Panc1 (cell line): Measurements from ENCODE around the gene PDZD4. TPM values are rescaled to one million over a fixed set of nuclear protein-coding genes. Genes with fewer than 3 reads are reported as not detected.

Experiments
- ATAC-seq: fragments of 200-7000 bp; cut with Tn5 transposase; 2 replicates; pipeline ENCODE4 v1.9.1; 2020; ENCODE audit warnings: mild to moderate bottlenecking, moderate library complexity
- BruUV-seq: library from RNA; stranded (reverse); fragments of 400-500 nt; replicated peaks from 2 replicates; lab custom pipeline; 2021; lab: Mats Ljungman, UMichigan
- CTCF ChIA-PET: fragments of 300-600 bp; sonication (Branson Sonifier 250); formaldehyde crosslinking; loops from one replicate; lab custom pipeline; 2022; ENCODE audit warnings: antibody characterized with exemption; lab: Charles Lee
- POLR2A ChIA-PET: fragments of 300-600 bp; sonication (Branson Sonifier 250); formaldehyde crosslinking; loops from one replicate; lab custom pipeline; 2022; ENCODE audit warnings: antibody characterized with exemption; lab: Charles Lee
- DNase-seq: peaks from one replicate; pipeline ENCODE4 v3.0.0-alpha.2; 2010; ENCODE audit warnings: low read depth, low spot score
- H3K27ac ChIP-seq: 2 replicates; pipeline ENCODE4 v1.5.1; 2011; ENCODE audit warnings: mild to moderate bottlenecking, low read length, inconsistent platforms
- H3K27me3 ChIP-seq: fragments of 200-500 bp; sonication (Bioruptor generic); 2 replicates; pipeline ENCODE4 v1.6.0; 2014; ENCODE audit warnings: low read length, inconsistent platforms; ENCODE audit not compliant: control insufficient read depth, insufficient read depth
- H3K36me3 ChIP-seq: fragments of 200-500 bp; sonication (Bioruptor generic); 2 replicates; pipeline ENCODE4 v1.5.1; 2014; ENCODE audit warnings: inconsistent platforms, mild to moderate bottlenecking, low read length, moderate library complexity; ENCODE audit not compliant: control insufficient read depth, insufficient read depth
- H3K4me1 ChIP-seq: 2 replicates; pipeline ENCODE4 v1.5.1; 2011; ENCODE audit warnings: inconsistent platforms, mild to moderate bottlenecking, low read length, moderate library complexity; ENCODE audit not compliant: control insufficient read depth, insufficient read depth
- H3K4me3 ChIP-seq, 2 experiments: 2 replicates each; pipeline ENCODE4 v1.5.1; 2011 to 2012; ENCODE audit warnings: low read depth in 2 of 2, low read length in 2 of 2, mild to moderate bottlenecking in 2 of 2, inconsistent platforms in 1 of 2, moderate library complexity in 1 of 2
- H3K9me3 ChIP-seq: fragments of 200-500 bp; sonication (Bioruptor generic); 2 replicates; pipeline ENCODE4 v1.5.1; 2014; ENCODE audit warnings: low read depth, mild to moderate bottlenecking, inconsistent platforms, low read length, moderate library complexity; ENCODE audit not compliant: control insufficient read depth, insufficient read depth
- POLR2AphosphoS5 ChIP-seq: IDR thresholded peaks from 2 replicates; pipeline ENCODE4 v1.6.1; 2012; ENCODE audit warnings: mild to moderate bottlenecking, low read depth, low read length, moderate library complexity
- SIN3A ChIP-seq: IDR thresholded peaks from 2 replicates; pipeline ENCODE4 v1.6.1; 2012; ENCODE audit warnings: low read depth, mild to moderate bottlenecking, low read length, moderate library complexity, borderline replicate concordance; ENCODE audit not compliant: insufficient read depth
- TCF7L2 ChIP-seq: IDR thresholded peaks from 2 replicates; pipeline ENCODE4 v1.6.1; 2011; ENCODE audit warnings: mild to moderate bottlenecking, low read depth, low read length, inconsistent platforms
- in situ Hi-C: cut with HindIII; loops from 2 replicates; pipeline ENCODE4 v1.10.0; 2016; ENCODE audit warnings: low sequenced_read_pairs, low pct_unique_long_range_greater_than_20kb
- intact Hi-C: fragments of 100-400 bp; cut with micrococcal nuclease; formaldehyde crosslinking; loops from one replicate; pipeline ENCODE4 v1.10.0; 2022; ENCODE audit not compliant: unreplicated experiment
- total RNA-seq: library from RNA; stranded (reverse); gene quantifications from one replicate; pipeline ENCODE4 v1.2.1, GENCODE V29; 2021; ENCODE audit not compliant: unreplicated experiment
- TF ChIP-seq, protein P1 (sequence below): fragments of 450-650 bp; IDR thresholded peaks from 2 replicates; pipeline ENCODE4 v1.5.1; 2017; ENCODE audit warnings: mild to moderate bottlenecking
- TF ChIP-seq, protein P2 (sequence below), 2 experiments: IDR thresholded peaks; 2 replicates each; pipeline ENCODE4 v1.6.1; 2011 to 2012; ENCODE audit warnings: low read depth in 2 of 2, control low read depth in 1 of 2, low read length in 1 of 2, mild to moderate bottlenecking in 1 of 2, moderate library complexity in 1 of 2; ENCODE audit not compliant: insufficient read depth in 1 of 2

PDZD4 gene
- total RNA-seq, 1 experiment from 2014 or later, result 37.2 TPM

DNA sequence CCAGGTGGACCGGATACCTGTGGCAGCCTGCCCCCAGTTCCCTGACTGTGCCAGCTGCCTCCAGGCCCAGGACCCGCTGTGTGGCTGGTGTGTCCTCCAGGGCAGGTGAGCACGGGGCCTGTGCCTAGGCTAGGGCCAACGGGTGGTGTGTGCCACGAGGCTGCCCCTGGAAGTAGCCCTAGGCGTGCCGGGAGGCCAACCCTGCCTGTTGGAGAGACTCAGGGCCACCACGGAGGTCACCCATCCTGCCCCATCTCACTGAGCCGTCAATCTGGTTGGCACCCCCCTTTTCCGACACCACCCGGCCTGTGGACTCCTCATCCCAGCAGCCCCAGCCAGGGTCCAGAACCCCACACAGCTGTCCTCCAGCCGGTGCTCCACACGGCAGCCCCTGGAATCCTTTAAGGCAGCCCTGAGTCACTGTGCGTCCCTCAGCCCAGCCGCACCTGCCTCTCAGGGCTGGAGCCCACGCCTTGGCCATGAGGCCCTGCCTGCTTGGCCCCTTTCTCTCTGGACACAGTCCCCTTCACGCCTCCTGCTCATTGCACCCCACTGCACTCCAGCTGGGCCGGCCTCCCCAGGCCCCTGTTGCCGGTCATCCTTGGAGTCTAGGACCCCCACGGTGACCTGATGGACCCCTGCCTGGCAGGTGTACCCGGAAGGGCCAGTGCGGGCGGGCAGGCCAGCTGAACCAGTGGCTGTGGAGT lies 61.0 kb downstream of the PDZD4 start:
- ChIA-PET CTCF (no interaction called here), POLR2A (no interaction called here)
- no peak for DNase-seq
- in situ Hi-C loops, result no loop called here
- intact Hi-C loops, result loop anchor here (10.0 kb wide), 2 partner anchors 115 to 155 kb away; partner anchors contain the start of genes ARHGAP4 and L1CAM
- H3K9me3 ChIP-seq, result no peaks in the 10 kb centered on the region
- no peak overlapping the region for H3K4me3 ChIP-seq
- no peak for ATAC-seq
- peaks cover 22% of the 10 kb centered on the region for H3K4me1 ChIP-seq
- no peaks in the 10 kb centered on the region for H3K36me3 ChIP-seq
- no peak overlapping the region for H3K27ac ChIP-seq
- BruUV-seq, result no TSS peak
- TF ChIP-seq, protein P1, sequence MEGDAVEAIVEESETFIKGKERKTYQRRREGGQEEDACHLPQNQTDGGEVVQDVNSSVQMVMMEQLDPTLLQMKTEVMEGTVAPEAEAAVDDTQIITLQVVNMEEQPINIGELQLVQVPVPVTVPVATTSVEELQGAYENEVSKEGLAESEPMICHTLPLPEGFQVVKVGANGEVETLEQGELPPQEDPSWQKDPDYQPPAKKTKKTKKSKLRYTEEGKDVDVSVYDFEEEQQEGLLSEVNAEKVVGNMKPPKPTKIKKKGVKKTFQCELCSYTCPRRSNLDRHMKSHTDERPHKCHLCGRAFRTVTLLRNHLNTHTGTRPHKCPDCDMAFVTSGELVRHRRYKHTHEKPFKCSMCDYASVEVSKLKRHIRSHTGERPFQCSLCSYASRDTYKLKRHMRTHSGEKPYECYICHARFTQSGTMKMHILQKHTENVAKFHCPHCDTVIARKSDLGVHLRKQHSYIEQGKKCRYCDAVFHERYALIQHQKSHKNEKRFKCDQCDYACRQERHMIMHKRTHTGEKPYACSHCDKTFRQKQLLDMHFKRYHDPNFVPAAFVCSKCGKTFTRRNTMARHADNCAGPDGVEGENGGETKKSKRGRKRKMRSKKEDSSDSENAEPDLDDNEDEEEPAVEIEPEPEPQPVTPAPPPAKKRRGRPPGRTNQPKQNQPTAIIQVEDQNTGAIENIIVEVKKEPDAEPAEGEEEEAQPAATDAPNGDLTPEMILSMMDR, result no peak
- TF ChIP-seq, protein P2, sequence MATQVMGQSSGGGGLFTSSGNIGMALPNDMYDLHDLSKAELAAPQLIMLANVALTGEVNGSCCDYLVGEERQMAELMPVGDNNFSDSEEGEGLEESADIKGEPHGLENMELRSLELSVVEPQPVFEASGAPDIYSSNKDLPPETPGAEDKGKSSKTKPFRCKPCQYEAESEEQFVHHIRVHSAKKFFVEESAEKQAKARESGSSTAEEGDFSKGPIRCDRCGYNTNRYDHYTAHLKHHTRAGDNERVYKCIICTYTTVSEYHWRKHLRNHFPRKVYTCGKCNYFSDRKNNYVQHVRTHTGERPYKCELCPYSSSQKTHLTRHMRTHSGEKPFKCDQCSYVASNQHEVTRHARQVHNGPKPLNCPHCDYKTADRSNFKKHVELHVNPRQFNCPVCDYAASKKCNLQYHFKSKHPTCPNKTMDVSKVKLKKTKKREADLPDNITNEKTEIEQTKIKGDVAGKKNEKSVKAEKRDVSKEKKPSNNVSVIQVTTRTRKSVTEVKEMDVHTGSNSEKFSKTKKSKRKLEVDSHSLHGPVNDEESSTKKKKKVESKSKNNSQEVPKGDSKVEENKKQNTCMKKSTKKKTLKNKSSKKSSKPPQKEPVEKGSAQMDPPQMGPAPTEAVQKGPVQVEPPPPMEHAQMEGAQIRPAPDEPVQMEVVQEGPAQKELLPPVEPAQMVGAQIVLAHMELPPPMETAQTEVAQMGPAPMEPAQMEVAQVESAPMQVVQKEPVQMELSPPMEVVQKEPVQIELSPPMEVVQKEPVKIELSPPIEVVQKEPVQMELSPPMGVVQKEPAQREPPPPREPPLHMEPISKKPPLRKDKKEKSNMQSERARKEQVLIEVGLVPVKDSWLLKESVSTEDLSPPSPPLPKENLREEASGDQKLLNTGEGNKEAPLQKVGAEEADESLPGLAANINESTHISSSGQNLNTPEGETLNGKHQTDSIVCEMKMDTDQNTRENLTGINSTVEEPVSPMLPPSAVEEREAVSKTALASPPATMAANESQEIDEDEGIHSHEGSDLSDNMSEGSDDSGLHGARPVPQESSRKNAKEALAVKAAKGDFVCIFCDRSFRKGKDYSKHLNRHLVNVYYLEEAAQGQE (IDR thresholded peaks at IDR 0.05; ENCODE audit: insufficient read depth in 1 of 2, low read depth in 2 of 2, low read length in 1 of 2), result no peak
- TF ChIP-seq POLR2AphosphoS5 (no peak), SIN3A (no peak), TCF7L2 (no peak)
- no peaks in the 10 kb centered on the region for H3K27me3 ChIP-seq

DNA sequence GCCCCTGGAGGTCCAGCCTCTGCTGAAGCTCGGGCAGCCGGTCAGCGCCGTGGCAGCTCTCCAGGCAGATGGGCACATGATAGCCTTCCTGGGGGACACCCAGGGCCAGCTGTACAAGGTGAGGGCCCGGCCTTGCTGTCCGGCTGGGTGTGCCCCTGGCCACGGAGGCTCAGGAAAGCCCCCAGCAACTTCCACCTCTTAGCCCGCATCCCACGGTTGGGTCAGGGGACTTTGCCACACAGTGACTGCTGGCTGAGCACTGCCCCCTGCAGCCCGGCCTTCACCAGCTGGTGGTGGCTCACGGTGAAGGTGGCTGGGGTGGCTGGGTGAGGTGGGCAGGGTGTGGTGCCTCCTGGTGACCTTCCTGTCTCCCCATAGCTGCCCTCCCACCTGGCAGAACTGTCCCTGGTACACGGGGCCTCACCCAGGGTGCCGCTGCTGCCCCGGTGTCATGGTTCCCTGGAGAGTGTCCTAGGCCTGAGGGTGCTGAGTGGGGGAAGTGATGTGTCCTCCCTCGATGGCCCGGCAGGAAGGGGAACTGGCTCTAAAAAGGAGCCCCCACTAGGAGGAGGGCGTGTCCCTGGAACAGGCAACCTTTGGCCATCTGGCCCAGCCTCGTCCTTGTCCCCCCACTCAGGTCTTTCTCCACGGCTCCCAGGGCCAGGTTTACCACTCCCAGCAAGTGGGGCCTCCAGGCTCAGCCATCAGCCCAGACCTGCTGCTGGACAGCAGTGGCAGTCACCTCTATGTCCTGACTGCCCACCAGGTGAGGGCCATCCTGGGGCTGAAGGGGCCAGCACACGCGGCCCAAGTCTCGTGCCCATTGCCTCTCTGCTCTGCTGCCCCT lies 61.8 kb downstream of the PDZD4 start:
- in situ Hi-C loops, result no loop called here
- Histone ChIP-seq H3K4me1 (peaks cover 25% of the 10 kb centered on the region), H3K4me3 (no peak overlapping the region), H3K27ac (no peak overlapping the region), H3K36me3 (no peaks in the 10 kb centered on the region), H3K27me3 (no peaks in the 10 kb centered on the region), H3K9me3 (no peaks in the 10 kb centered on the region)
- DNase-seq (no peak), ATAC-seq (no peak)
- no peak for TF ChIP-seq SIN3A
- no peak for TF ChIP-seq TCF7L2
- TF ChIP-seq, protein P2 (IDR thresholded peaks at IDR 0.05; ENCODE audit: insufficient read depth in 1 of 2, low read depth in 2 of 2, low read length in 1 of 2), result no peak
- TF ChIP-seq POLR2AphosphoS5, result no peak
- TF ChIP-seq, protein P1, result no peak
- CTCF ChIA-PET, result no interaction called here
- POLR2A ChIA-PET, result no interaction called here
- intact Hi-C loops, result loop anchor here (10.0 kb wide), 2 partner anchors 116 to 156 kb away; partner anchors contain the start of genes ARHGAP4 and L1CAM
- no TSS peak for BruUV-seq
